BLaER1 (cell line): Measurements from ENCODE around the gene PPFIBP2.

Experiments
- H3K27ac ChIP-seq: shearing (Covaris generic); formaldehyde crosslinking; 2 replicates; pipeline ENCODE4 v1.8.1; 2022
- H3K27me3 ChIP-seq: shearing (Covaris generic); formaldehyde crosslinking; 2 replicates; pipeline ENCODE4 v1.8.1; 2022
- H3K36me3 ChIP-seq: shearing (Covaris generic); formaldehyde crosslinking; 2 replicates; pipeline ENCODE4 v1.8.1; 2022
- H3K4me1 ChIP-seq: shearing (Covaris generic); formaldehyde crosslinking; 2 replicates; pipeline ENCODE4 v1.8.1; 2022
- H3K4me2 ChIP-seq: shearing (Covaris generic); formaldehyde crosslinking; 2 replicates; pipeline ENCODE4 v1.8.1; 2022
- H3K4me3 ChIP-seq: shearing (Covaris generic); formaldehyde crosslinking; 2 replicates; pipeline ENCODE4 v1.8.1; 2022
- H3K9ac ChIP-seq: shearing (Covaris generic); formaldehyde crosslinking; 2 replicates; pipeline ENCODE4 v1.8.1; 2022
- H3K9me3 ChIP-seq: shearing (Covaris generic); formaldehyde crosslinking; 2 replicates; pipeline ENCODE4 v1.8.1; 2022
- H4K20me1 ChIP-seq: shearing (Covaris generic); formaldehyde crosslinking; 2 replicates; pipeline ENCODE4 v1.8.1; 2022
- Cebpa-rat ChIP-seq: shearing (Covaris generic); IDR thresholded peaks from 2 replicates; pipeline ENCODE4 v1.8.1; 2022

The PPFIBP2 gene

DNA sequence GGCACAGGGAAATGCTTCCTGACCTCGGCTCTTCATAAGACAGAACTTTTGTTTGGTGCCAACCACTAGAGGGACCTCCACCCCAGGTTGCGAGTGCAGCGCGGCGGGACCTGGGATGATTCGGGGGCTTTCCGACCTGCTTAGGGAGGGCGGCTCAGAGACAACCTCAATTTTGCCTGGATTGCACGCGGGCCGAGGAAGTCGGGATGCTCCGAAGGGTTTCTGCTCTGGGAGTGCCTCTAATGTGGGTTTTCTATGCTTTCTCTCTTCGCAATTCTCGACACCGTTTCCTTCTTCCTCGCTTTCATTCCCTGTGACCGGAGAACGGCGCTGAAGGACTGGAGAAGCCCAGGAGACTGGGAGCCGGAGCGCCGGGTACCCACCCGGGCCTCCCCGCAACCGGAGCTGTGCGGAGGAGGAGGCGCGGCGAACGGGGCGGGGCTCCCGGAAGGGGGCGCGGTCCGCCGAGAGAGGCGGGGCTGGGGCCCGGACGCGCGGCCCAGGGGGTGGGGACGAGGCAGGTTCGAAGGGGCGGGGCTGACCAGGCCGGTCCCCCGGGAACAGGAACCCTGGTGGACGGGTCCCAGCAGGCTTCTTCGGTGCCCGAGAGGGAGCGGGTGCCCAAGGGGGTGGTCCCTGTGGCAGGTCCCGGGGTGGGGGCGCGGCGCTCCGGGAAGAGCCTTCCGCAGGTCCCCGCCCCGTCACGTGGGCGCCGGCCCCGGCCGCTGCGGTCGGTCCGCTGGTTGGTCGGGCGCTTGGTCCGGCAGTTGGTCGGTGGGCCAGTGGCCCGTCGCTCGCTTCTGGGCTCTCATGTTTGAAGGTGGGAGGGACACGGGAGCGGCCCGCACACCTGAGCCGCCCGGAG, at the start of gene PPFIBP2:
PPFIBP2 (plus strand) TSS at position 766 of the 865 bp plus-strand sequence. CDS start 35,477 bp downstream, outside the sequence.
- Histone ChIP-seq H3K4me2 (peak within 1 kb of the TSS; percentile 99), H3K4me3 (peak within 1 kb of the TSS; percentile 91), H3K9ac (peak within 1 kb of the TSS; percentile 91), H3K27ac (peak within 1 kb of the TSS; percentile 99), H3K9me3 (peaks cover 10% of the 10 kb centered on the region), H3K4me1 (peaks cover 51% of the 10 kb centered on the region), H3K36me3 (no peaks in the 10 kb centered on the region), H4K20me1 (peaks cover 16% of the 10 kb centered on the region; the same call in 1 of the 2 replicates), H3K27me3 (peaks cover 5% of the 10 kb centered on the region; the same call in 1 of the 2 replicates)
- TF ChIP-seq Cebpa-rat: no peak

GRCh38 chr11:7467652-7468051, 46.1 kb upstream of the PPFIBP2 start:
- no peaks in the 10 kb centered on the region for H3K27me3 ChIP-seq
- H4K20me1 ChIP-seq: no peaks in the 10 kb centered on the region
- H3K27ac ChIP-seq: no peak overlapping the region
- H3K4me3 ChIP-seq: no peak overlapping the region
- H3K4me1 ChIP-seq: 0 out of 2 replicates have a peak, but pooled peaks cover 5% of the 10 kb centered on the region
- no peaks in the 10 kb centered on the region for H3K36me3 ChIP-seq
- no peak for TF ChIP-seq Cebpa-rat
- H3K4me2 ChIP-seq: no peak overlapping the region
- no peaks in the 10 kb centered on the region for H3K9me3 ChIP-seq
- no peak overlapping the region for H3K9ac ChIP-seq

DNA sequence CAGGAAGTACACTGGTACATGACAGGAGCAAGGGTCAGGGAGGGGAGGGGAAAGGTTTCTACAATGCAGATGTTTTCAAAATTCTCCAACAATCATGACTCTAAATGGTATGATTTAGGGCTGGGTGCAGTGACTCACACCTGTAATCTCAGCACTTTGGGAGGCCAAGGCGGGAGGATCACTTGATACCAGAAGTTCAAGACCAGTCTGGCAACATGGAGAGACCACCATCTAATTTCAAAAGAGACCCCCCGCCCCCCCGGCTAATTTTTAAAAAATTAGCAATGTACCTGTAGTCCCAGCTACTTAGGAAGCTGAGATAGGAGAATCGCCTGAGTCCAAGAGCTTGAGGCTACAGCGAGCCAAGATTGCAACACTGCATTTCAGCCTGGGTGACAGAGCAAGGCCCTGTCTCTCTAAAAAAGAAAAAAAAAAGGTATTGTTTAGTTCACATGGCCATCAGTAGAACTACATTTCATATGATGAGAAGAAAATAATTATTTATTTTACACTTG, 44.4 kb upstream of the PPFIBP2 start:
- H3K9me3 ChIP-seq: no peaks in the 10 kb centered on the region
- peaks cover 14% of the 10 kb centered on the region for H3K4me1 ChIP-seq
- H3K4me2 ChIP-seq: no peak overlapping the region
- no peak overlapping the region for H3K27ac ChIP-seq
- TF ChIP-seq Cebpa-rat: no peak
- no peak overlapping the region for H3K9ac ChIP-seq
- H4K20me1 ChIP-seq: no peaks in the 10 kb centered on the region
- H3K36me3 ChIP-seq: no peaks in the 10 kb centered on the region
- H3K27me3 ChIP-seq: no peaks in the 10 kb centered on the region
- H3K4me3 ChIP-seq: no peak overlapping the region

- Histone ChIP-seq H3K4me3 (no peak overlapping the region), H3K27ac (no peak overlapping the region), H4K20me1 (no peaks in the 10 kb centered on the region), H3K4me2 (no peak overlapping the region), H3K36me3 (no peaks in the 10 kb centered on the region), H3K9me3 (no peaks in the 10 kb centered on the region), H3K27me3 (no peaks in the 10 kb centered on the region), H3K4me1 (peaks cover 14% of the 10 kb centered on the region), H3K9ac (no peak overlapping the region)
- TF ChIP-seq Cebpa-rat: no peak
Observed at GRCh38 chr11:7471071-7471470, 42.7 kb upstream of the PPFIBP2 start.

DNA sequence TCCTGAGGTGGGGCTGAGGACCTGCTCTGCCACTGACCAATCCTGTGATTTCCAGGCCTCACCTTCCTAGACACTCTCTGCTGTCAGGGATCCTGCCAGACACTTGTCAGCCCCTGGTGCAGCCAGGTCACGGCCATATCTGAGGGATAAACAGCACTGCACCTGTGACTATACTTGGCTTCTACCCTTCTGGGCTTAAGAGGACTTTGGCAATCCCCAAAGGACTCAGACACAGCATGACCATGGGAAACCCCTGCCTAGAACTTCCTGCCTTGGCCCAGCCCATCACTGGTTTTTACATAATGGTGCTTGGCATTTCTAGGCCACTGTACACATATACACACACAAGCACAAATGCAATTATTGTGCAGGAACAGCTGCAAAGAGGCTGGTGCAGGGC, 40.1 kb upstream of the PPFIBP2 start:
- Histone ChIP-seq H3K27me3 (no peaks in the 10 kb centered on the region), H3K4me3 (no peak overlapping the region), H3K36me3 (no peaks in the 10 kb centered on the region), H3K4me2 (peak overlapping the region; percentile 33; the same call in 1 of the 2 replicates), H3K27ac (no peak overlapping the region), H3K9me3 (no peaks in the 10 kb centered on the region), H3K9ac (no peak overlapping the region), H4K20me1 (no peaks in the 10 kb centered on the region), H3K4me1 (peaks cover 14% of the 10 kb centered on the region)
- TF ChIP-seq Cebpa-rat: no peak

DNA sequence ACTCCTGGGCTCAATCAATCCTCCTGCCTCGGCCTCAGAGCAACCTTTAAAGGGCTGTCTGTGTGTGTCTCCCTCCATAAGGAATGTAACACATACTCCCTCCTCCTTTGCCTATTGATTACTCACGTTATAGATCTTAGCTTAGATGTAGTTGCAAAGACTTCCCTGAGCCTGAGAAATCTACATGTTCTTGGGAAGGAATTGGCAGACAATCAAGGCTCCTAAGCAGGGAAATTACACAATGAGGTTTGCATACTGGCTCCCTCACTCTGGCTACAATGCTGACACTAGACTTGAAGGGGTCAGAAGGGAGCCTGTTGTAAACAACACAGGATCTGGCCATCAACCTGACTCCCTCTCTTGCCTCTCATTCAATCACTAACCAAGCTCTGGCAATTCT, 33.7 kb upstream of the PPFIBP2 start:
- H4K20me1 ChIP-seq: no peaks in the 10 kb centered on the region
- H3K27ac ChIP-seq: no peak overlapping the region
- no peak for TF ChIP-seq Cebpa-rat
- no peaks in the 10 kb centered on the region for H3K9me3 ChIP-seq
- no peak overlapping the region for H3K4me3 ChIP-seq
- no peaks in the 10 kb centered on the region for H3K36me3 ChIP-seq
- no peak overlapping the region for H3K4me2 ChIP-seq
- H3K4me1 ChIP-seq: peaks cover 1% of the 10 kb centered on the region; the same call in 1 of the 2 replicates
- no peaks in the 10 kb centered on the region for H3K27me3 ChIP-seq
- H3K9ac ChIP-seq: no peak overlapping the region

GRCh38 chr11:7484131-7484530, 29.7 kb upstream of the PPFIBP2 start:
- Histone ChIP-seq H3K9ac (no peak overlapping the region), H3K27ac (no peak overlapping the region), H3K27me3 (no peaks in the 10 kb centered on the region), H4K20me1 (no peaks in the 10 kb centered on the region), H3K4me2 (no peak overlapping the region), H3K9me3 (no peaks in the 10 kb centered on the region), H3K4me1 (peaks cover 7% of the 10 kb centered on the region; the same call in 1 of the 2 replicates), H3K4me3 (no peak overlapping the region), H3K36me3 (no peaks in the 10 kb centered on the region)
- TF ChIP-seq Cebpa-rat: no peak

DNA sequence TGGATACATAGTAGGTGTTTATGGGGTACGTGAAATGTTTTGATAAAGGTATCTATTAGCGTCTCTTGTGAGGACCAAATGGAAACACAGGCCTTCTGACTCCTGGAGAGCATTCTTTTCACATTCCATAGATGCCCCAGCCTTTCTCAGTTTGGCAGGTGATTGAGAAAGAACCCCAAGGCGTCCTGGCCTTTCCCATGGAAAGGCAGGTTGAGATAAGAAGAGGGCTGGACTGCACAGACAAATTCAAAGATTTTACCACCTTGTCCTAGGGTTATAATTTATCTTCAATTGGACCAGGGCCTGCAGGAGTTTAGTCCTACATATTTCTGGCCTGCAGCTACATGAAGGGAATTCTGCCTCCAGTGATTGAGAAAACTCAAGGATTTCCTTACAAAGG, 29.2 kb upstream of the PPFIBP2 start:
- no peak overlapping the region for H3K27ac ChIP-seq
- H3K4me1 ChIP-seq: peaks cover 7% of the 10 kb centered on the region; the same call in 1 of the 2 replicates
- TF ChIP-seq Cebpa-rat: no peak
- H3K27me3 ChIP-seq: no peaks in the 10 kb centered on the region
- no peak overlapping the region for H3K4me3 ChIP-seq
- H3K9ac ChIP-seq: no peak overlapping the region
- no peak overlapping the region for H3K4me2 ChIP-seq
- no peaks in the 10 kb centered on the region for H3K9me3 ChIP-seq
- no peaks in the 10 kb centered on the region for H3K36me3 ChIP-seq
- H4K20me1 ChIP-seq: no peaks in the 10 kb centered on the region

DNA sequence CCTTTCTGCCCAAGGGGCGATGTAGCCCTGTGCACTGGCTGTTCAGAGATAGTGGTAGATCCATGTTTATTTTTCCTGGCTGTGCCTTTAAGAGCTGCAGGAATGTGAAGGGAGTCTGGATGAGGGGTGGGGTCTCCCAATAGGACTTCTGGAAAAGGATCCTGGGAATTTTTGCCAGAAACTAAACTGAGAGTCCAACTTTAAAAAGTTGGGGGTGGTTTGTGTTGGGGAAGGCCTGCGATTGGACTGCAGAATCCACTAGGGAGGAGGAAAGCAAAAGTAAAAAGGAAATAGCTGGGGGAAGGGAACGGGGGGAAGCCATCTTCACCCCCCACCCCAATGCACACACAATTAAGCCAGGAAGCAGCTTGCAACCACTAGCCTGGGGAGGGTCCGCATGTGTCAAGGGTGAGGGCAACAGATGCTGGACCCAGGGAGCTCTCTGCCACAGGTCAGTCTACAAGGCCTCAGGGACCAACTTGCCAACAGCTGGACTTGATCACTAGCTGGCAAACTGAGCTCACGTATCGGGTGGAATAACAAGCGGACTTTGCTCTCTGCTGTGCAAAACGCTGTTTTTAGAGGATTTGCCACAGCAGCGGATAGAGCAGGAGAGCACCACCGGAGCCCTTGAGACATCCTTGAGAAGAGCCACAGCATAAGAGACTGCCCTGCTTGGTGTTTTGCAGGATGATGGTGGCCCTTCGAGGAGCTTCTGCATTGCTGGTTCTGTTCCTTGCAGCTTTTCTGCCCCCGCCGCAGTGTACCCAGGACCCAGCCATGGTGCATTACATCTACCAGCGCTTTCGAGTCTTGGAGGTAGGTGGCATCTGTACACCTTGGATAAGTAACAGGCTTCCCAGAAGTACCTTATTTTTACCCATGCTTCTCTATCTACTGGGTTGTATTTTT, 28.4 kb upstream of the PPFIBP2 start, which contains the start of gene OLFML1:
OLFML1 (plus strand) TSS at position 321 of the 912 bp plus-strand sequence; CDS start at position 691, 370 bp downstream.
- H3K9me3 ChIP-seq: no peaks in the 10 kb centered on the region
- no peak within 1 kb of the TSS for H3K4me3 ChIP-seq
- no peak within 1 kb of the TSS for H3K27ac ChIP-seq
- no peak within 1 kb of the TSS for H3K4me2 ChIP-seq
- H3K36me3 ChIP-seq: no peaks in the 10 kb centered on the region
- peaks cover 7% of the 10 kb centered on the region; the same call in 1 of the 2 replicates for H3K4me1 ChIP-seq
- no peak within 1 kb of the TSS for H3K9ac ChIP-seq
- H4K20me1 ChIP-seq: no peaks in the 10 kb centered on the region
- H3K27me3 ChIP-seq: no peaks in the 10 kb centered on the region
- TF ChIP-seq Cebpa-rat: no peak
